Stimulated activated CD4-positive, alpha-beta T cell treated with anti-CD3 and anti-CD28 coated beads, Interleukin-12 subunit alpha, Interleukin-12 subunit beta, amount 100 ng/mL, for 24 hours (primary cell): Measurements from ENCODE around the gene PRR29.
"Not testable (repeated sequence)": the region's sequence is repeated elsewhere in the genome, so short reads cannot be mapped to it uniquely, and the experiment has no call there.

ENCODE experiments used
- DNase-seq, 2 experiments: peaks; one replicate each; pipeline ENCODE4 v3.0.0-alpha.2; 2020; ENCODE audit warnings: low read depth in 2 of 2

The PRR29 gene

GRCh38 chr17:64015447-64015846 lies 17.3 kb downstream of the PRR29 start:
- no peak for DNase-seq

GRCh38 chr17:64016231-64016784 lies 18.2 kb downstream of the PRR29 start:
- no peak for DNase-seq

GRCh38 chr17:64016974-64017373 lies 18.8 kb downstream of the PRR29 start:
- no peak for DNase-seq

GRCh38 chr17:64017381-64017980 lies 19.3 kb downstream of the PRR29 start:
- DNase-seq, result no peak

- not testable (repeated sequence) for DNase-seq
Observed at GRCh38 chr17:64019551-64019961, 21.4 kb downstream of the PRR29 start.

GRCh38 chr17:64020056-64020766 lies 22.1 kb downstream of the PRR29 start, which contains the start of gene ICAM2:
TSS of gene ICAM2 (minus strand) at chr17:64020633. CDS start at chr17:64006691, 13,942 bp downstream.
- DNase-seq, result peak; percentile 76 to 78

GRCh38 chr17:64022611-64023063 lies 24.5 kb downstream of the PRR29 start:
- no peak for DNase-seq

GRCh38 chr17:64024215-64024654 lies 26.1 kb downstream of the PRR29 start:
- no peak for DNase-seq

- DNase-seq, result no peak
Observed at GRCh38 chr17:64024781-64025731, 26.9 kb downstream of the PRR29 start.

- DNase-seq, result peak; percentile 73 to 84
Observed at GRCh38 chr17:64025732-64026294, 27.7 kb downstream of the PRR29 start.

GRCh38 chr17:64028874-64029464 lies 30.8 kb downstream of the PRR29 start:
- peak in 1 of 2 experiments; percentile 59 for DNase-seq

GRCh38 chr17:64032081-64032480 lies 33.9 kb downstream of the PRR29 start:
- no peak for DNase-seq

GRCh38 chr17:64036198-64036922 lies 38.2 kb downstream of the PRR29 start:
- no peak for DNase-seq

- no peak for DNase-seq
Observed at GRCh38 chr17:64037180-64037579, 39.0 kb downstream of the PRR29 start.

GRCh38 chr17:64037802-64038201 lies 39.7 kb downstream of the PRR29 start:
- no peak for DNase-seq

GRCh38 chr17:64038331-64039105 lies 40.4 kb downstream of the PRR29 start:
- DNase-seq, result no peak

- no peak for DNase-seq
Observed at GRCh38 chr17:64039106-64039400, 40.9 kb downstream of the PRR29 start.

- no peak for DNase-seq
Observed at GRCh38 chr17:64040206-64040605, 42.1 kb downstream of the PRR29 start.

GRCh38 chr17:64041912-64042311 lies 43.8 kb downstream of the PRR29 start:
- DNase-seq, result no peak
